T-helper 2 cell (primary cell): ENCODE data around the gene REPIN1.
"Not testable (repeated sequence)": the region's sequence is repeated elsewhere in the genome, so short reads cannot be mapped to it uniquely, and the experiment has no call there.

Source experiments
- DNase-seq, 5 experiments: peaks; one replicate each; pipeline versions ENCODE4 v3.0.0 to v3.0.0-alpha.2; 2012 to 2022

Gene REPIN1

GRCh38 chr7:150376560-150376959 is 7.9 kb downstream of the REPIN1 start:
- DNase-seq = no peak

- no peak for DNase-seq
Observed at GRCh38 chr7:150377196-150377595, 8.6 kb downstream of the REPIN1 start.

GRCh38 chr7:150377635-150378034 is 9.0 kb downstream of the REPIN1 start:
- no peak for DNase-seq

- DNase-seq = peak in 3 of 5 experiments; percentile 27 to 79 (median 68)
Observed at GRCh38 chr7:150378115-150378852, 9.7 kb downstream of the REPIN1 start.

GRCh38 chr7:150378853-150379440 is 10.3 kb downstream of the REPIN1 start, which contains the start of gene ZNF775:
Gene ZNF775 (plus strand): TSS chr7:150379330. CDS start chr7:150388471, 9,141 bp downstream.
- peak; percentile 88 to 95 (median 90) for DNase-seq

- DNase-seq = peak in 1 of 5 experiments; percentile 17
Observed at GRCh38 chr7:150379441-150380379, 11.1 kb downstream of the REPIN1 start.

- no peak for DNase-seq
Observed at GRCh38 chr7:150380463-150380862, 11.8 kb downstream of the REPIN1 start.

- DNase-seq = no peak
Observed at GRCh38 chr7:150381096-150381495, 12.5 kb downstream of the REPIN1 start.

- no peak for DNase-seq
Observed at GRCh38 chr7:150381785-150382122, 13.1 kb downstream of the REPIN1 start.

- no peak for DNase-seq
Observed at GRCh38 chr7:150382123-150382843, 13.7 kb downstream of the REPIN1 start.

- DNase-seq = no peak
Observed at GRCh38 chr7:150382844-150383225, 14.2 kb downstream of the REPIN1 start.

GRCh38 chr7:150383710-150384397 is 15.2 kb downstream of the REPIN1 start:
- DNase-seq = no peak

GRCh38 chr7:150384406-150385301 is 16.0 kb downstream of the REPIN1 start:
- no peak for DNase-seq

- DNase-seq = no peak
Observed at GRCh38 chr7:150385302-150385723, 16.7 kb downstream of the REPIN1 start.

- DNase-seq = not testable (repeated sequence)
Observed at GRCh38 chr7:150385884-150386283, 17.3 kb downstream of the REPIN1 start.

GRCh38 chr7:150388306-150388705 is 19.7 kb downstream of the REPIN1 start:
- no peak for DNase-seq

GRCh38 chr7:150388709-150389531 is 20.3 kb downstream of the REPIN1 start:
- DNase-seq = no peak

- peak in 1 of 5 experiments; percentile 49 for DNase-seq
Observed at GRCh38 chr7:150389532-150389816, 20.9 kb downstream of the REPIN1 start.

- DNase-seq = no peak
Observed at GRCh38 chr7:150390205-150390604, 21.6 kb downstream of the REPIN1 start.

- DNase-seq = no peak
Observed at GRCh38 chr7:150393325-150393724, 24.7 kb downstream of the REPIN1 start.
